ENCODE data around the gene FAM222A.
A peak's percentile ranks its signal among the peaks of the same experiment; 100 is the strongest.

FAM222A gene

DNA sequence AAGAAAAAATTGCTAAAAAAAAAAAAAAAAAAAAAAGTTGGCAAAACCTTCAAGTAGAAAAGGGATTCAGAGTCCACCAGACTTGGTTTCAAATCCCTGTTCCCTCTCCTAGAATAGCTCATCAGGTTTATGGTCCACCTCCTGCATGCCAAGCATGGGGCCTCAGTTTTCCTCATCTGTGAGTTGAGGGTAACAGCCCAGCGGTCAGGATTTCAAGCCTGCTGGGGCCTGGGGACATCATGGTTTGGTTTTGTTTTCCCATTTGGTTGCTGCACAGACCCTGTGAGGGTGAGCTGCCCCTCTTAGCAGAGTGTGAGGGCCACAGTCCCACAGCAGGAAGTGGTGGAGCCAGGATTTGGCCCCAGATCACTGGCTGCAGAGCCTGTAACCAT lies 12.5 kb downstream of the FAM222A start:
- no peak for DNase-seq

DNA sequence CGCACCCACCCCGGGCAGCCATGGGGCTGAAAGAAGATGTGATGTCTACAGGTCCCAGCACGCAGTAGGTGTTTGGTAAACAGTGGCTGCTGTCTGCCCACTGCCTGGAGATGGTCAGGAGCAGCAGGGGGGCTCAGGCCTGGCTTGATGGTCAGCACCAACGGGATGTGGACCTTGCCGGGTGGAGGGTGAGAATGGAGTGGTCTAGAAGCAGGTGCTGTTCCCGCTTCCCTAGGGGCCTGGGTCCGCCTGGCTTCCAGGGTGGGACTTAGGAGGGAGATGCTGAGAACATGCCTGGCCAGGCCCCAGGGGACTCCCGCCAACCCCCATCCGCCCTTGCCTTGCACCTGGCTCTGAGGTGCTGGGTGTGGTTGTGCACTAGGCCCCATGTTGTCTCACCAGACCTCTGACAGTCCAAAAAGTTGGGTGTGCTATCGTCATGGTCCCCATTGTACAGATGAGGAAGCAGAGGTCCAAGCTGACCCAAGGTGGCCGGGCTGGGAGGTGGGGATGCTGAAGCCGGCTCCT lies 12.9 kb downstream of the FAM222A start:
- DNase-seq, result no peak

DNA sequence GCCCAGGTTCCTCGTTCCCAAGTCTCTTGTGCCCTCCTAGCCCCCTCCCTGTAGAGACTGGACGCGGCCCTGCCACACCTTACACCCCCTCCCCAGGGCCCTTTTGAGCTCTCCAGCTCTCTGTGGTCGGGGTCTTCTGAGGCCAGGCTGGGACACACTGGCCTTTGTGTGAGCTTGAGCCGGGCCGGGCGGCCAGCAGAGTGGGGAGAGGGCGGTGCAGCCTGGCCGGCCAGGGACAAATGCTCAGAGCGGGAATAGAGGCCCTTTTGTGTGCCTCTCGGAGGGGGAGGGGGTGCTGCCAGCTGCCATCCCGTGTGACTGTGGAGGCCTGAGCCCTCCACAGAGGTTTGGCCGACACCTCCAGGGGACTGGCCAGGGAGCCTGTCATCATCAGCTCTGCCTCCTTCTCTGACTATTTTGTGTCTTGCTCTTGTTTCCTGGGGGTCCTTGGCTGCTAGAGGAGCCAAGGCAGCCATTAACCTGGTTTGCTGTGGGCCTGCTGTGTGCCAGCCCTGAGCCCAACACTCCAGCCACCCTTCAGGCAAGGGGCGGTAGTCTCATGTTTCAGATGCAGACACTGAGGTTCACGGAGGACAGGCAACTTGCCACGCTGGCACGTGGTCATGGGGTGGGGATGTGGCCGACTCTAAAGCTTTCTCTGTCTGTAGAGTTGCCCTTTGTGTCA lies 13.6 kb downstream of the FAM222A start:
- no peak for DNase-seq

- no peak for DNase-seq
These were observed 14.4 kb downstream of the FAM222A start for GRCh38 chr12:109727746-109728726.

- no peak for DNase-seq
These were observed 15.3 kb downstream of the FAM222A start for GRCh38 chr12:109728921-109729320.

GRCh38 chr12:109729371-109729781 lies 15.8 kb downstream of the FAM222A start:
- DNase-seq, result no peak

DNA sequence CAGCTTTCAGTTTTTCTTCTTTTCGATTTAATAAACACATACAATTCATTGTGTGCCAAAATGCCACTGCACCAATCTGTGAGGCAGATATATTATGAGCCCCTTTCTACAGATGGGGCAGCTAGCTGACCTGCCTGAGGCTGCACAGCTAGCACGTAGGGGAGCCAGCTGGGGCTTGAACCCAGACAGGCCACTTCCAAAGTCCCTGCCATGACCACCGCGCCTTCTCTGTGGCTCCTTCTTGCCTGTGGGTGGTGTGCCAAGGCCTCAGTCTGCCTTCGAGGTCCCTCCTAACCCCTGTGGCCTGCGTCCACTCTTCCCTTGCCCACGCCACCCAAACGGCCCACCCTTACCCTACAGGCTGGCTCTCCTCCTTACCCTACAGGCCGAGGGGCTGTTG lies 16.2 kb downstream of the FAM222A start:
- no peak for DNase-seq

- no peak for DNase-seq
These were observed 16.9 kb downstream of the FAM222A start for GRCh38 chr12:109730306-109731145.

- DNase-seq, result no peak
These were observed 17.7 kb downstream of the FAM222A start for GRCh38 chr12:109731231-109731731.

GRCh38 chr12:109731806-109732205 lies 18.2 kb downstream of the FAM222A start:
- no peak for DNase-seq

DNA sequence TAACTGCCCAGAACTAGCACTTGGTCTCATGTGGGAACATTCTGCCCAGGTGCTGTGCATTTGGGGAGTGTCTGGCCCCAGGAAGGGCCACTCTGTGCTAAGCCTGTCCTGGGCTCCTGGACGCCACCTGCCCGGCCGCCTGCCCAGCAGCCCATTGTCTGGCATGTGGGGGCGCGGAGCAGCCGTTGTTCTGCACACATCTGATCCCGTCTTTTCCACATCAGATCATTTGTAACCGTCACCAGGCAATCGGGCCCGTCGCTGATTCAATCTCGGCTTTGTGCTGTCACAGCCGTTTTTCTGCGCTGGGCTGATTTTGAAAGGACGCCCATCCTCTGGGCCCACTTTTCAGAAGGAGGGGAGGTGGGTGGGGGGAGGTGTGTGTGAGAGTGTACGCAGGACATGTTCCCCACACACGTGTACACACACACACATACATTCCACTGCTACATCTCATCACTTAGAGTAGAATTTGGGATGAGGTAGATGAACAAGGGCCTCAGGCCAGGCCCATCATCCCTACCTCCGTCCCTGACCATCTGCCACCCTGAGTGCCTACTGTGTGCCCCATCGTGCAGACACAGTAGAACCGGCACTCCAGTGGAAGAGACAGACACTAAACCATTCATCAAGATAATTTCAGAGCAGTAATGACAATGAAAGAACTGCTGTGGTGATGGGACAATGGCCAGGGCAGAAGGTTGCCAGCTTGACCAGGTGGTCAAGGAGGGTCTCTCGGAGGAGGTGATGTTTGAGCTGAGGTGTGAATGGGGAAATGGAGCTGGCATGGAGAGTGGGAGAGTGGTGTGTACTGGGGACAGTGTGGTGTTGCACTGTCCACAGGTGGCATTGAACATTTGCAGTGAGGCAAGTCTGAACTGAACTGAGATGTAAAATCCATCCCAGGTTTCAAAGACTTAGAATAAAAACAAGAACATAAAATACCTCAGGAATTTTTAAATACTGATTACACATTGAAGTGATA lies 19.0 kb downstream of the FAM222A start:
- DNase-seq, result no peak

- DNase-seq, result no peak
These were observed 20.8 kb downstream of the FAM222A start for GRCh38 chr12:109734219-109735000.

DNA sequence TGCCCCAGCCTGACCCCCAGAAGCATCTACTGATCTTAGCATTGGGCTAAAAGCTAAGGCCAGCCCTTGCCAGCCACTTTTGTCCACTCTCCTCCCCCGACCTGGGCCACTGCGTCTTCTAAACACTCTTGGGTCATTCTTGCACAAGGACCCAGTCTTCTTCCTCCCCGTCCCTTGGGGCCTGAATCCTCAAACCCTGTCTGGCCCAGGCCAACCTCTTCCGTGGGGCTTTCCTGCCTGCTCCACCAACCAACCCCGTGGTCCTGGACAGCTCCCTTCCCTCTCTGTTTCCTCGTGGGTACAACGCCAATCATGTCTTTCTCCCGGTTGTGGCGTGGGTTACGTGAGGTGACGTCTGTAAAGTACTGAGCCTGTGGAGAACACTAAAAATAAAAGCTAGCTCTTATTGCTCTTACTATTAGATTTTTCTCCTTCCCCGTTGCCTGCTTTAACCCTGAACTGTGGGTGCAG lies 21.5 kb downstream of the FAM222A start:
- no peak for DNase-seq

- no peak for DNase-seq
These were observed 22.4 kb downstream of the FAM222A start for GRCh38 chr12:109735825-109736551.

DNA sequence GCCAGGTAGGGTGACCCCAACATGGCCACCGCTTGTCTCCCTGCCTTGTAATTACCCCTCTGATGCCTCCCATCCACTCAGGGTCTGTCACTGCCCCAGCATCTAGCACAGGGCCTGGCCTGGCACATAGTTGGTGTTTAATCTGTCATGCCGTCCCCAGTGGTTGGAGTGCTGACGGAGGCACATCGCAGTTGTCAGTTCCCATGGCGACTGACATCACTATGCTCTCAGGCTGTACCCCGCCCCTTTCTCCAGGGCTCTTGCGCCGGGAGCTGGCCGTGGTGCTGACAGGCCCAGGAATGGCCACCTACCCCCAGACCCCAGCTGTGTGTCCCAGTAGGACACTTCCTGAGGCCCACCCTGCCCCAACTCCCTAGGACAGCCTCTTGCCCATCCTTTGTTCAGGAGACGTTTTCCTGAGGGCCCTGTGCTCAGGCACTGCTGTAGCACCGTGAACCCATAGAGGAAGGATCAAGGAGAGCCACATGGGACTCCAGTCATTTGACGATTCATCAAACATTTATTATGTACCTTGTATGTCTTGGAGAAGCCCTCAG lies 23.0 kb downstream of the FAM222A start:
- peak; percentile 84 for DNase-seq

DNA sequence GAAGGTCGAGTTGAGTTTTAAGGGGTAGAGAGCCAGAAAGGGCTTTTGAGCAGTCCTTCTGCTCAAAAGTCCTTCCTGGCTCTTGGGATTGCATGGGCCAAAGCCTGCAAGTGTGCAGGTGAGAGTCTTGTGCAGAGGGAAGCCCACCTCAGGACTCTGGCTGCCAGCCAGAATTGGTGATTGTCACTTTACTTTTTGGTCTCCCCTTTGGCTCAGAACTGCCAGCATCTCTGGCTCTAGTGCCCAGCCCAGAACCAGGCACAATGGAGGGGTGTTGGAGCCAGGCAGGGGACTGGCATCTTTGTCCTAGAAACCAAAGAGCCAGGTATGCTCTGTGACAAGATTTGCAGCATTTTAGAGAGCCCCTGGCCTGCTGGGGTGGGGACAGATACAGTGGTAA lies 23.5 kb downstream of the FAM222A start:
- DNase-seq, result no peak

- no peak for DNase-seq
These were observed 24.0 kb downstream of the FAM222A start for GRCh38 chr12:109737631-109738030.

DNA sequence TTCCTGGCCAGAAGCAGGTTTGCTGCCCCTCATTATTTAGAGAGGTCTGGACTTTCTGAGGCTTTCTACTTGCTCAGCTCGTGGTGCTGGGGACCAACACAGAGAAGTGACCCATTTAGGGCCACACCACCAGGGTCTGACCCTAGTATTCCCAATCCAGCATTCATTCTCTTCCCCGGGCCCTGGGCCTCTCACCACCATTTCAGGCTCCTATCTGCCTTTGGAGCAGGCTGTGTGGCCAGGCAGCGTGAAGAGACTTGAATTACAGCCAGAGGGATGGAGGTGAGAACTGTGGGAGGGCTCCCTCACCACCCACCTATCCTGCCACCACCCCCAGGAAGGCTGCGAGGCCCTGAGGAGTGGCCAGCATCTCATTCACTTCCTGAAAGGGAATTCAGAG lies 24.6 kb downstream of the FAM222A start:
- no peak for DNase-seq

All from hematopoietic multipotent progenitor cell treated with erythropoietin and hydrocortisone succinate and interleukin-3 and kit ligand, for 4 days (in vitro differentiated cells).